Measurements from ENCODE around the gene MLH1.

MLH1 gene

DNA sequence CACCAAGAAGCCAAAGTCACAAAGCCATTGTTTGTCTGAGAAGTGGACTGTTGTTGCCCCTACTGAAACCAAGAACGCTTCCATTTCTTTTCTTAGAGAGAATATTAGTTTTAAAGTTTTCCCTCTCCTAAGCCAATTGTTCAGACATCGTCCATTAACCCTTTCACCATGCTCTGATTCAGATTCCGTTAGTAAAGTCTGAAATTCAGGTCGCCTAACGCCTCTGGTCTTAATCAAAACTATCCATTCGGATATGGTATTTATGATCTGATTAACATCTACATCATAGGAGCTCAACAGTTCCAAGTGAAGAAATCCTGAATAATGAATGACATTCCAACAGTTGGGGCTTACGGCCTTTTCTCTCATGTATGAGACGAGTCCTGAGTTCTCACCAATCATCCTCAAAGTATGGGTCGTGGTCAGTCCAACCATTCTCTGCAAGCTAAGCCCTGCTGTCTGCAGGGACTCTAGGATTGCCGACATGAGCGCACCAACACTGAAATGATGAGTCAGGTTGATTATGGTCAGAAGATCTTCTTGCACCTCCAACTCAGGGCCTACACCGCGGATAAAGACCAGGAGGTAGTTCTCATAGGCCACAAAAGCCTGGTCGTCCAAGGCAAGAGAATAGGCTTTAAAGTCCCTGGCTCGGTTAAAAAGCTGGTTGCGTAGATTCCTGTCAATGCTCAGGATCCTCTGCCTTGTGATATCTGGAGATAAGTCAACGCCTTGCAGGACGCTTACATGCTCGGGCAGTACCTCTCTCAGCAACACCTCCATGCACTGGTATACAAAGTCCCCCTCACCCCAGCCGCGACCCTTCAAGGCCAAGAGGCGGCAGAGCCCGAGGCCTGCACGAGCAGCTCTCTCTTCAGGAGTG, 1.2 kb upstream of the MLH1 start:
- no peak for TF ChIP-seq CTCF (IDR thresholded peaks at IDR 0.05; ENCODE audit: extremely low read depth, insufficient read depth, missing control alignments)
- DNase-seq (ENCODE audit: low spot score): no peak
- in situ Hi-C loops (cut with MboI; ENCODE audit: low pct_unique_long_range_greater_than_20kb, low sequenced_read_pairs, unreplicated experiment): no loop called here

DNA sequence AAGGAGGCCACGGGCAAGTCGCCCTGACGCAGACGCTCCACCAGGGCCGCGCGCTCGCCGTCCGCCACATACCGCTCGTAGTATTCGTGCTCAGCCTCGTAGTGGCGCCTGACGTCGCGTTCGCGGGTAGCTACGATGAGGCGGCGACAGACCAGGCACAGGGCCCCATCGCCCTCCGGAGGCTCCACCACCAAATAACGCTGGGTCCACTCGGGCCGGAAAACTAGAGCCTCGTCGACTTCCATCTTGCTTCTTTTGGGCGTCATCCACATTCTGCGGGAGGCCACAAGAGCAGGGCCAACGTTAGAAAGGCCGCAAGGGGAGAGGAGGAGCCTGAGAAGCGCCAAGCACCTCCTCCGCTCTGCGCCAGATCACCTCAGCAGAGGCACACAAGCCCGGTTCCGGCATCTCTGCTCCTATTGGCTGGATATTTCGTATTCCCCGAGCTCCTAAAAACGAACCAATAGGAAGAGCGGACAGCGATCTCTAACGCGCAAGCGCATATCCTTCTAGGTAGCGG, 452 bp upstream of the MLH1 start, which contains the start of gene EPM2AIP1:
EPM2AIP1 (minus strand) TSS at position 326 of the 520 bp plus-strand sequence; CDS start at position 272, 54 bp downstream.
- DNase-seq (ENCODE audit: low spot score): no peak
- peak; percentile 33 for TF ChIP-seq CTCF (IDR thresholded peaks at IDR 0.05; ENCODE audit: extremely low read depth, insufficient read depth, missing control alignments)
- in situ Hi-C loops (cut with MboI; ENCODE audit: low pct_unique_long_range_greater_than_20kb, low sequenced_read_pairs, unreplicated experiment): no loop called here

DNA sequence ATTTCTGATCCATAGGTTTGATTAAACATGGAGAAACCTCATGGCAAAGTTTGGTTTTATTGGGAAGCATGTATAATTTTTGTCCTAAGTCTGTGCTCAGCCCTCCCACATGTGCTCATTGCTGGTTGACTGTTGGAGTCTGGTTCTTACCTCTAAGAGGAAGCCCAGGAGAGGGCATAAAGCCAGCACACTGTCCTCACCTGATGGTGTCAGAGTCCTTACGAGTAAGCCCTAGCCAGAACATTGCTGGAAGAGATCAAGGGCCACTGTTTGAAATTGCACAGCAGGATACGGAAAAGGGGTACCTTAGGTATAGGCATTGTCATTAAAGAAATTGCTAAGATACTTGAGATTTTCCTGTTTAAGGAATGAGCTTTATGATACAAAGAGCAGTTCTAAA, 21.3 kb downstream of the MLH1 start:
- DNase-seq (ENCODE audit: low spot score): no peak
- TF ChIP-seq CTCF (IDR thresholded peaks at IDR 0.05; ENCODE audit: extremely low read depth, insufficient read depth, missing control alignments): no peak
- in situ Hi-C loops (cut with MboI; ENCODE audit: low pct_unique_long_range_greater_than_20kb, low sequenced_read_pairs, unreplicated experiment): no loop called here

GRCh38 chr3:37015642-37016041, 22.3 kb downstream of the MLH1 start:
- in situ Hi-C loops (cut with MboI; ENCODE audit: low pct_unique_long_range_greater_than_20kb, low sequenced_read_pairs, unreplicated experiment): no loop called here
- no peak for TF ChIP-seq CTCF (IDR thresholded peaks at IDR 0.05; ENCODE audit: extremely low read depth, insufficient read depth, missing control alignments)

DNA sequence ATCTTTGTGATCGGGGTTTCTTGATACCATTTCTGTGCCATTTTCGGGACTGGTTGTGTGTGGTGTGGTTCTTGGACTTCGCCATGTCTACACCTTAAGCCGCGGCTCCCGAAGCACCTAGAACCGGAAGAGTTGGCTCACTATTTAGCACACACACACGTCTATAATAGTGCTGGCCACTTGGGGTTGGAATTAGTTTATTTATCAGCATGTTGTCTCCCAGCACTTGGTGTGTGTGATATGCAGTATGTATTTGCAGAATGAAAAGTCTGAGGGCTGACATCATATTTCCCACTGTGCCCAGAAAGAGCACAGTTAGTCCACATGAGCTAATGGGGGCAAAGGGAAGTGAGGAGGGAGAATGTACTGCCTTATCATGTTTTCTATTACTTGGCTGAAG, 23.6 kb downstream of the MLH1 start:
- in situ Hi-C loops (cut with MboI; ENCODE audit: low pct_unique_long_range_greater_than_20kb, low sequenced_read_pairs, unreplicated experiment): no loop called here
- TF ChIP-seq CTCF (IDR thresholded peaks at IDR 0.05; ENCODE audit: extremely low read depth, insufficient read depth, missing control alignments): no peak
- no peak for DNase-seq (ENCODE audit: low spot score)

More at GRCh38 chr3:37015642-37016041, 22.3 kb downstream of the MLH1 start:
- no peak for DNase-seq (ENCODE audit: low spot score)

- TF ChIP-seq CTCF (IDR thresholded peaks at IDR 0.05; ENCODE audit: extremely low read depth, insufficient read depth, missing control alignments): no peak
- no peak for DNase-seq (ENCODE audit: low spot score)
- in situ Hi-C loops (cut with MboI; ENCODE audit: low pct_unique_long_range_greater_than_20kb, low sequenced_read_pairs, unreplicated experiment): no loop called here
Measured at GRCh38 chr3:37017683-37018082, 24.4 kb downstream of the MLH1 start.
